Measurements from ENCODE around the gene EVL.

EVL gene

GRCh38 chr14:100067481-100067880, 2.3 kb downstream of the EVL start:
- DNase-seq = no peak

- peak; percentile 86 for DNase-seq
These were observed 3.0 kb downstream of the EVL start for GRCh38 chr14:100067971-100068959.

GRCh38 chr14:100069161-100069800, 4.1 kb downstream of the EVL start:
- no peak for DNase-seq

GRCh38 chr14:100070310-100070709, 5.1 kb downstream of the EVL start:
- peak; percentile 27 for DNase-seq

GRCh38 chr14:100071545-100071944, 6.3 kb downstream of the EVL start:
- no peak for DNase-seq

- DNase-seq = peak; percentile 63
These were observed 7.6 kb downstream of the EVL start for GRCh38 chr14:100072783-100073346.

- no peak for DNase-seq
These were observed 8.6 kb downstream of the EVL start for GRCh38 chr14:100073576-100074430.

- no peak for DNase-seq
These were observed 9.3 kb downstream of the EVL start for GRCh38 chr14:100074431-100075100.

GRCh38 chr14:100075681-100076080, 10.5 kb downstream of the EVL start:
- no peak for DNase-seq

GRCh38 chr14:100076133-100076532, 10.9 kb downstream of the EVL start:
- DNase-seq = peak; percentile 73

GRCh38 chr14:100076606-100077005, 11.4 kb downstream of the EVL start:
- DNase-seq = no peak

GRCh38 chr14:100077441-100077840, 12.2 kb downstream of the EVL start:
- DNase-seq = no peak

- DNase-seq = no peak
These were observed 13.1 kb downstream of the EVL start for GRCh38 chr14:100078216-100078803.

GRCh38 chr14:100078997-100079725, 13.9 kb downstream of the EVL start:
- peak; percentile 77 for DNase-seq

- no peak for DNase-seq
These were observed 14.4 kb downstream of the EVL start for GRCh38 chr14:100079726-100080005.

GRCh38 chr14:100080206-100080605, 15.0 kb downstream of the EVL start:
- no peak for DNase-seq

- DNase-seq = no peak
These were observed 16.9 kb downstream of the EVL start for GRCh38 chr14:100081997-100082625.

- no peak for DNase-seq
These were observed 17.5 kb downstream of the EVL start for GRCh38 chr14:100082723-100083122.

GRCh38 chr14:100083706-100084105, 18.5 kb downstream of the EVL start:
- DNase-seq = no peak

GRCh38 chr14:100084591-100084990, 19.4 kb downstream of the EVL start:
- DNase-seq = no peak

GRCh38 chr14:100085462-100085861, 20.2 kb downstream of the EVL start:
- DNase-seq = no peak

All from CD4-positive, alpha-beta T cell treated with Interferon gamma for 1 hour (primary cell).